ENCODE results near the gene DDX4.
"Not testable (repeated sequence)": the region's sequence is repeated elsewhere in the genome, so short reads cannot be mapped to it uniquely, and the experiment has no call there.

Gene DDX4

DNA sequence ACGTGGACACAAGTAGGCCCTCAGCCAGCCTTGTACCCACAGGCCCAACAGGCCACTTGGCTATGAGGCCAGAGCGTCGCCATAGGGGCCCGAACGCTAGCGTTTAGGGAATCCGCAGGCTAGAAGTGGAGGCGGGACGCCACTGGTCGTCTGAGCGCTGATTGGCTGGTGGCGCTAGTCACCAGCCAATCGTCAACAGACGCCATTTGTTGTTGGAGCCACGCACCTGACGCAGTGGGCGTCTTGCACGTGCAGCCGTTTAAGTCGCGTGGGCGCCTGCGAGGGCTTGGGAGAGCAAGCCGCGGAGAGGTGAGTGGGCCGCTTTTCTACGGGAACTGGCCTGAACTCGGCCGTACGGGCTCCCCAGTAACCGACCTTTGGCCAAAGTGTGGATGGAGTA, at the start of gene DDX4:
Gene DDX4, plus strand, starts transcription at position 269 of the 400 bp plus-strand sequence. CDS start 903 bp downstream, outside the sequence.
- DNase-seq (ENCODE audit: low spot score): no peak

DNA sequence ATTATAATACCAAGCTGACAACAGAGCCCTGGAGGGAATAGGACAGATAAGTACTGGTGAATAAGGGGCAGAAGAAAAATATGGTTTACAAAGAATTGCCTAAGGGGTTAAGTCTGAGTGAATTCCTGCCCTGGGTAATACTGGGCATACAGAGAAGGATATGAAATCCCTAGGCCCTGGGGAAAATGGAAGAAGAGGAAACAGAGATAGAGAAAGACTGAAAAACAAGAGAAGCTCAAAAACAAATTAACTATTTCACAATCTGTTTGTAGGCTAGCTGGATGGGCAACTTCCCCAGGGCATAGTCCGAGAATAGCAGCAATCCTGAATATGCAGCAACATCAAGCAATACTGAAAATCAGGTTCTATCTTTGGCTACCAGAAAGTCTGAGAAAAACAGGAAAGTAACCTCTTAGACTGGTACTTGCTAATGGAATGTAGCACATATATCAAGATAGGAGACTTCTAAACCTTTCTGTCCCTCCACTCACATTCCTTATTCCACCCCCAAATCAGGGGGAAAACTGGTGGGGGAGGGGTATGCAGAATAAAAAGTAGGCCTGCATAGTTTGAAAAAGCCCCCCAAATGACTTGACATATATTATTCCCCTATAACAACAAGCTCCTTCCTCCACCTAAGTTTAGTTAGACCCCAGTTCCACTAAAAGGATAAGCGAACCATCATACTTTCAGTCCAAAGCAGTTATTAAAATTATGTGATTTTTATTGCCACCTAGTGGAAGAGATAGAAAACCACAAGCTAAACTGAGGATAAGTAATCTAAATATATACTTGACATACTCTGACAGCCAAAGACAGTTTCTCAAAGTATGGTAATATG, 46.4 kb upstream of the DDX4 start:
- DNase-seq (ENCODE audit: low spot score): peak; percentile 48

DNA sequence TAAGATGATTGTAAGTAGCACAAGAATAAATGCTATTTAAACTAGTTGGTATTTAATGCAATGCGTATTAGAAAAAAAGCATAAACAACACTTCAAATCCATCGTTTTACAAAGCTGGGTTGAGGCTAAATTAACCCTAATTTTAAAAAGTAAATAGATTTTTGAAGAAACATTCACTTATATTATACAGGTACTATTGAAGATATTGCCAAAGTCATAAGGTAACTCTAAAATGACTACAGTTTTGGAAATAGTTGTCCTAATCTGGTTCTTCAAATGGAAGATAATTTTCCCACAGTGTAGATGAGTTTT, 45.8 kb upstream of the DDX4 start:
- no peak for DNase-seq (ENCODE audit: low spot score)

DNA sequence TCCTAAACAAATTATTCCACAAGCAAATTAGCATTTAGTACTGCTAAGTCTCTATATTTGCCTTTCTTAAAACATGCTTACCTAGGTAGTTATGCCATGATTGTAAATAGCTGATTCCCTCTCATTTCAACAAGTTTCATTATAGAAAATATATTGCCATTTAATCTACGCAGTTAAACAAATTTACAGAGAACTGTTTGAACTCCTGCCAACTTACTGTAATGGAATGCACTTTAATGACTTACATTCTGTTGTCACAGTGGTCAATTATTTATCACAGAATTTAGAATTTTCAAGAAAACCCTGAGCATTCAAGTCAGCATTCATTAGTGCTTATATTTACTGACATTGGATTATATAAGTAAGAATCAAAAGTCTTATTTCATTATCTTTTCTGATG, 45.4 kb upstream of the DDX4 start:
- no peak for DNase-seq (ENCODE audit: low spot score)

DNA sequence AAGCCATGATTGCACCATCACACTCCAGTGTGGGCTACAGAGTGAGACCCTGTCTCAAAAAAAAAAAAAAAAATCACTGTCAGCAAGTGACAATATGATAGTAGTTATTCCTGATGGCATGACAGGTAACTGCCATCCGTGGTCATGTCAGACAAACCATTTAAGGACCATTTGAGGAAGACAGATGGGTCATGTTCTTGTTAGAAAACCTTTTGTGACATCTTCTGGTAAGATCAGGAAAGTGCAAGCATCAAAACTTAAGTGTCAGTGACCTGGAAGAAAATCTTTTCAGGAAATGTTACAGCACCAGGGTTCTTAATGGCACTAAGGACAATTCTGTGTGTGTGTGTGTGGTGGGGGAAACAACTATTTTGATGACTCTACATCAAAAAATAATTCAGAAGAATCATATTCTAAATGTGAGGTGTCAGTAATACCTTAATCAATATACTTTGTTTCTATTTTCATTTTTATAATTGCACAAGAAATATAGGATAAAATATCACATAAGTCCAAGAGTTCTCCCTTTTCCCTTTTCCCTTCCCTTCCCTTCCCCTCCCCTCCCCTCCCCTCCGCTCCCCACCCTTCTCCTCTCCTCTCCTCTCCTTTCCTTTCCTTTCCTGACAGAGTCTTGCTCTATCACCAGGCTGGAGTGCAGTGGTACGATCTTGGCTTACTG, 43.6 kb upstream of the DDX4 start:
- no peak for DNase-seq (ENCODE audit: low spot score)

DNA sequence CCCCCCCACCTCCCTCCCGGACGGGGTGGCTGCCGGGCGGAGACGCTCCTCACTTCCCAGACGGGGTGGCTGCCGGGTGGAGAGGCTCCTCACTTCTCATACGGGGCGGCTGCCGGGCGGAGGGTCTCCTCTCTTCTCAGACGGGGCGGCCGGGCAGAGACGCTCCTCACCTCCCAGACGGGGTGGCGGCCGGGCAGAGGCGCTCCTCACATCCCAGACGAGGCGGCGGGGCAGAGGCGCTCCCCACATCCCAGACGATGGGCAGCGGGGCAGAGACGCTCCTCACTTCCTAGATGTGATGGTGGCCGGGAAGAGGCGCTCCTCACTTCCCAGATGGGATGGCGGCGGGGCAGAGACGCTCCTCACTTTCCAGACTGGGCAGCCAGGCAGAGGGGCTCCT, 41.2 kb upstream of the DDX4 start:
- DNase-seq (ENCODE audit: low spot score): not testable (repeated sequence)

DNA sequence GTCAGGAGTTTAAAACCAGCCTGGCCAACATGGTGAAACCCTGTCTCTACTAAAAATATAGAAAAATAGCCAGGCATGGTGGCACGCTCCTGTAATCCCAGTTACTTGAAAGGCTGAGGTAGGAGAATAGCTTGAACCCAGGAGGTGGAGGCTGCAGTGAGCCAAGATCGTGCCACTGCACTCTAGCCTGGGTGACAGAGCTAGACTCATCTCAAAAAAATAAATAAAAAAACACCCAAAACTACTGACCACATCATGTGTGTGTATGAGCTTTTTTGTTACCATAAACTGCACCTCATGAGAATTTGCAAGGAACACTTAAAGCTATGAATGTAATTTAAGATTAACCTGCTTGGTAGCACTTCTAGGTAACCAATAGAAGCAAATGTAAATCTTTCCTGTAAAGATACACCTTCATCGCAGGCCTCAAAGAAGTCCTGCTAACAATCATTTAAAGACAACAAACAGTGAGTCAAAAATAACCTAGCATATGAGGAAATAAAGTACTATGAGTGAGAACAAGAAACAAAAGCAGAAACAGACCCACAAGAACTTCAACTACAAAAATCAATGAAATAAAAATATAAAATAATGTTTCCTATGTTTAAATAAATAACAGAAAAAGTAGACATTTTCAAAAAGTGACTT, 38.7 kb upstream of the DDX4 start:
- no peak for DNase-seq (ENCODE audit: low spot score)

DNA sequence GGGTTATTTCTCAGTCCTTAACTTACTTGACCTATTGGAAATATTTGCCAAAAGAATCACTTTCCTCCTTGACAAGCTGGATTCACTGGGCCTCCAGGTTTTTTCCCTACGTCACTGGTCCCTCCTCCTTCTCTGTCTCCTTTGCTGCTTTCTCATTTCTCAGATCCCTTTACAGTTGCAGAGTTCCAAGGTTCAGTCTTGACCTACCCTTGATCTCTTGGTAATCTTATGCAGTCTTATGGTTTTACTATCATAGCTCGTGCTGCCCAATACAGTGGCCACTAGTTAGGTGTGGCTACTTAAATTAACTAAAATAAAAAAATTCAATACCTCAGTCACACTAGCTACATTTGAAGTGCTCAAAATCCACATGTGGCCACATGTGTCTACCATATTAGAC, 37.1 kb upstream of the DDX4 start:
- no peak for DNase-seq (ENCODE audit: low spot score)

DNA sequence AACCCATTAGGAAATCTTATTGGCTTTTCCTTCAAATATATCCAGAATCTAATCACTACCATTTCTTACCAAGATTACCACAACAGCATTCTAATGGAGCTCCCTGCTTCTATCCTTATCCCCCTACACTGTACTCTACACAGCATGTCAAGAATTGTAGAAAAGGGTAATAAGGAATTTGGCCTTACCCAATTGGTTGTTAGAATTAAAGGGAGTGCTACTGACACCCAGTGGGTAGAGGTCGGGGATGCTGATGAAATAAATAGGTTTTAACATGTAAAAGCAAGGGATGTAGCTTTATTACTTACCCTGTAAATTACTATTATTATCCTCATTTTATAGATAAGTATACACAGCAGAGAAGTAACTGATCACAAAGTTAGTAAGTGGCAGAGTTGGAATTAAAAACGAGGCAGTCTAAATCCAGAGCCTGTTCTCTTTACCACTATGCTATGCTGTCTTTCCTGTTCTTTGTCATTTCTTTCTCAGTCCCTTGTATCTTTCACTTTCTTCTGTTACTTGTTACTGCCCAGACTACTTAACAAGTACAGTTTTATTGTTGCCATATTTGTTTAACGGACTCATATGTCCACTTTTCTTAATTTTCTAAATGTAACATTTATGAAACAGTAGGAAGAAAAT, 36.3 kb upstream of the DDX4 start:
- no peak for DNase-seq (ENCODE audit: low spot score)

DNA sequence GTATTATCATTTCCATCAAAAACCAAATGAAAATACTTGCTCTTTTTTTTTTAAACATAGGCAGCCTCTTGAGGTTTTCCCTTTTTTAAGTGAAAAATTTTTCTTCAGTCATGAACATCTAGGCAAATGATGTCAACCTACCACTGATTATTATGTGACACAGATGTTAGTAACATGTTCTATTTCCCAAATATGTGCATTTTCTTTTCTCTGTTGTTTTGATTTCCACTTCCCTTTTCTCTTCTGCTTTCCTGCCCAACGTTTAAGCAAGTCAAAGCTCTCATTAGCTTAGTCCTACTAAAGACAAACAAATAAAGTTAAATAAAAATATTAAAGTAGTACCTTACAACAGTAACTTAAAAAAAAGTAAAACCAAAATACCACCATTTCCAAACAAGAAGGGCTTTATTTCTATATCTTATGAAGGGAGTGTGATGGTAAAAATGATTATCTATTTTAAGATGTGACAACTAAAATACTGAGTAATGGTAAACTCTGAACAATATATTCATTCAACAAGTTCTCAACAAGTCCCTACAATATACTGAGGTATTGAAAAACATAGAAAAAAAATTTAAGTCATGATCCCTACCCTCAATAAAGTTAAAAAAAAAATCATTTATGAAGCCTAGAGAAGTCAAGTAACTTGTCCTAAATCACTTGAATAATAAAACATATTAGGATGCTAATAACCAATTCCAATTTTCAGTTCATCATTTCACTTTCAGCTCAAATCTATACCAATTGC, 35.1 kb upstream of the DDX4 start:
- DNase-seq (ENCODE audit: low spot score): no peak

DNA sequence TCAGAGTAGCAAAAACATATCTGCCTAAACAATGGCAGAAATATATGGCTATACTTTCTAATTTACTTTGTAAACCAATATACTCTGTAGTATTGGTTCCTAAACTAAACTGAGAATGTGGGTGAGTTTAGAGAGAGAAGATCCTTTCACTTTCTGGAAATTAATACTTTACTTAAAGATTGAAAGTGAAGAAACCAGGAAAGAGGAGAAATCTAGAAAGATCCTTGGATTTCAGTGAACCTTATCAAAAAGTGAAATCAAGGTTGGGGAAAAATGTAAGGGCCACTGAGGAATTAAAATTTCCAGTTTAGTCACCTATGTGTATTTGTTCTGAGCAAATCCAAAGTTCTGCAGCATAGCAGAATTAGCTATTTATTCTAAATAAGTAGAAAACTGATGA, 31.6 kb upstream of the DDX4 start:
- DNase-seq (ENCODE audit: low spot score): no peak

DNA sequence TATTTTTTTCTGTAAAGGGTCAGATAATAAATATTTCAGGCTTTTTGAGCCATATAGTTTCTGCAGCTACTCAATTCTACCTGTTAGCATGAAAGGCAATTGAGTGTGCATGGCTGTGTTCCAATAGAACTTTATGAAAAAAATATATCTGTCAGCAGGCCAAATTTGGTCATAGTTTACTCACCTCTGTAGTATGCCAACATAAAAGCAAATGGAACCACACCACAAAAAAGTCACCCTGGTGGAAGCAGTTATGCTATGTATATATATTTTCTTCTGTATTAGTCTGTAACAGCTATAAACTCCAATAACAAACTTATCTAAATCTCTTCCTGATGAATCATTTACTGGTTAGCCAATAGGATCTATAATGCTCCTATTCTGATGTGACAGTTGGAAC, 29.1 kb upstream of the DDX4 start:
- DNase-seq (ENCODE audit: low spot score): no peak

DNA sequence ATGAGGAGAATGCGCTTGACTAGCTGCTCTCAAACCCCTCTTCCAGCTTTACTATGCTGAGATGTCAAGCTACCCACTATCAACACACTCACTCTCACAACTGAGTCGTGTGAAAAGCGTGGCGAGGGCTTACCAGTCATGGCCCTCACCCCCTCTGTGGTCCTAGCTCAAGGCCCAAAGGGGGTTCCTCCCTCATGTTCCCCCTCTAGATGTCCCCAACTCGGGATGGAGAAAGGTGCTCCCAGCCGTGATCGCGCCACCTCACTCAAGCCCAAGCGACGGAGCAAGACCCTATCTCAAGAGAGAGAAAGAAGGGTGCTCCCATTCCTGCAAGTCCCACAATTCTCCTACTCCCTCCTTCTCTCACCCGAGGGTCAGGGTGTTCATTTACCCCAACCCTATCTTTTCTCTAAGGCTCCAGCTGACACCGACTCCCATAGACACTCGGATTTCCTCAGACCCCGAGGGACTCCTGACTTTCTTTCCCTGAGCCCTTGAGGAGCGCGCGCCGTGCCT, 26.3 kb upstream of the DDX4 start:
- DNase-seq (ENCODE audit: low spot score): no peak

DNA sequence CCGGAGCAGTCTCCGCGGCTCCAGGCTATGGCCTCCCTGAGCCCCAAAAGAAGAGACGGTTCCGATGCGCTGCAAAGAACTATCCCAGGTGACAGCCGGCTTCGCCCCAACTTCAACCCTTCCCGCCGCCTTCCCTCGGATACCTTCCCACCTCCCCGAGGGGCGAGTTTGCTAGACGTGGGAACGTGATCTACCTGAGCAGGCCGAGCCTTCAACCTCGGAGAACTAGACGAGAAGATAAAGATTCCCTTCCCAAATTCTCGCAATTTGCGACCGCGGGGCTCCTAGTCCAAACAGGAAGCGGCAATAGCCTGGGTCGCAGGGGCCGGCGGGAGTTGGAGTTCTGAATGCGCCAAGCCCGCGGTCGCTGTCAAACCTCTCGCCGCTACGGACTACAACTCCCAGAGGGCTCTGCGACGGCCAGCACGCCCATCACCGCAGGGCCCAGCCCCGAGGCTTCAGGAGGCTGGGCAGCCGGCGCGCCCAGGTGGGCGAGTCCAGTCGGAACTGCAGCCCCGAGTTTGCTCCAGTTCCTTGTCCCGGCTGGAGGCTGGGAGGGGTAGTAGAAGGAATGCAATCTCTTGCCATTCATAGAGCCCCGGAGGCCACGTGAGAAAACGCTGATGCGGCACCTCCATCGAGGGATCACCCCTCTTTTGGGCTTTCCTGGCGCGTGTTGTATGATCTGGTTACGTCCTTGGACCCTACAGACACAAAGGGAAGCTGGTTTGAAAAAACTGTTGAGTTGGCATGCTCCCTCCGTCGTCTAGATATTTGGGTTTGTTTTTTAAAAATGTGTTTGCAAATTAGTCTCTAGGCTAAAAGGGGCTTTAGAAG, 25.6 kb upstream of the DDX4 start, which contains the start of gene SLC38A9:
Gene SLC38A9, minus strand, starts transcription at position 302 of the 837 bp plus-strand sequence. CDS start 14,366 bp downstream, outside the sequence.
- DNase-seq (ENCODE audit: low spot score): peak; percentile 89

DNA sequence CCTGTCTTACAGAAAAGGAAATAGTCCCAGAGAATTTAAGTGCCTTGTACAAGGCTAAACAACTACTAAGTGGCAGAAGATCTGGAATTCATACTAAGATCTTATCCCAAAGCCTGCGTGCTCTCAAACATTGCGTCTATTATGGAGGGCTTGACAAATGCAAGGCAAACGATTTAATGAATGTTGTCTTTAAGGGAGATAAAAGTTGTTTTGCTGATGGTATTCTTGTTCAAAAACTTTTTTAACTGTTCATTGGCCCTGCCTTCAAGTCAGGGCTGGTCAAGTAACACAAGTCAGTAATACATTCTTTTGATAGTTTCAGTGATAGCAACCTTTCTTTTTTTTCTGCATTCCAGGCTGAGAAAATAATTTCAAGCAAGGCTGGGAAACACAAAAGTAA, 24.0 kb upstream of the DDX4 start:
- DNase-seq (ENCODE audit: low spot score): no peak

DNA sequence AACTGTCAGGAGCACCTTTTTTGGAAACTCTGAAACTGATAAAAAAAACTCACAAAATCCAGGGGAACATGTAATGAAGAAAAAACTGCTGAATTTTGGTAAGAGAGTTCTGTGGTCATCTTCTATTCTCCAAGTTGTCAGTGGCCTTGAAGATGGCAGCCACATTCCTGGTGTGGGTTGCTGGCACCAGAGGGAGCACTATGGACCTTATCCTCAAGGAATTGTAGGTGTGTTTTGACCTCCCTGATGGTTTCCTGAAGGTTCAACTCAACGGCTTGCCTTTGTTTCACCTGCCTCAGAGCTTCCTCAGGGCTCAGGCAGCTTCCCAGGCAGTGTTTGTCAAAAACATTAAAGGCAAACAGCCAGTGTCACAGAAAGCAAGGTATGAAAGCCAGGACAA, 23.5 kb upstream of the DDX4 start:
- no peak for DNase-seq (ENCODE audit: low spot score)

DNA sequence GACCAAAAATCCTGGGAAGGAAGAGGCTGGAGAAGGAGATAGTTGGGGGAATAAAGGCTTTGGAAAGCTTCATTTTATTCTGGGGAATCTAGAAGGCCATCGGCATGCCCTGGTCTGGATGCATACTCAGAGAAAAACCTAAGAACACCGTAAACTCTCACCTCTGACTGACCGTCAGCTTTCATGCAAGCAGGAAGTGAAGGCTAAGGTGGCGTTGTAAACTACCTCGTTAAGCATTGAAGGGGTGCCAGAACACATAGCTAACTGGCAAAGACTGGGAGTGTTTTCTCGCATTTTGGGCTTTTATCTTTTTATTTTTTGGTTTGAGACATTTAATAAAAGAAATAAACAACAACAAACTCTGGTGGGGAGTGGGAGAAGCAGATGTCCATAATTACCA, 23.1 kb upstream of the DDX4 start:
- DNase-seq (ENCODE audit: low spot score): no peak

DNA sequence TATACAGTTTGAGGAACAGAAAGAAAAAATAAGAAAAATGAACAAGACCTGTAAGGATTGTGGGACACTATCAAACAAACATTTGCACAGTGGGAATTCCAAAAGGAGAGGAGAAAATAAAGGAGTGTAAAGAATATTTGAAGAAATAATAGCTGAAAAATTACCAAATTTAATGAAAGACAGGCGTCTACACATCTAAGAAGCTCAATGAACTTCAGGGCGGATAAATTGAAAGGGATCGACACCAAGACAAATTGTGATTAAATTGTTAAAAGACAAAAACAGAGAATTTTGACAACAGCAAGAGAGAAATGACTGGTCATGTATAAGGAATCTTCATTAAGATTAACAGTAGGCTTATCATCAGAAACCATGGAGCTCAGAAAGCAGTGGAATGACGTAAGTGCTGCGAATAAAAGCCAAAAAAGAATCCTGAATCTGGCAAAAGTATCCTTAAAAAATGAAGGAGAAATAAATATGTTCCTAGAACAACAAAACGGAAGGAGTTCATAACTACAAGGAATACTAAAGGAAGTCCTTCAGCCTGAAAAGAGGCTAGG, 22.3 kb upstream of the DDX4 start:
- no peak for DNase-seq (ENCODE audit: low spot score)

DNA sequence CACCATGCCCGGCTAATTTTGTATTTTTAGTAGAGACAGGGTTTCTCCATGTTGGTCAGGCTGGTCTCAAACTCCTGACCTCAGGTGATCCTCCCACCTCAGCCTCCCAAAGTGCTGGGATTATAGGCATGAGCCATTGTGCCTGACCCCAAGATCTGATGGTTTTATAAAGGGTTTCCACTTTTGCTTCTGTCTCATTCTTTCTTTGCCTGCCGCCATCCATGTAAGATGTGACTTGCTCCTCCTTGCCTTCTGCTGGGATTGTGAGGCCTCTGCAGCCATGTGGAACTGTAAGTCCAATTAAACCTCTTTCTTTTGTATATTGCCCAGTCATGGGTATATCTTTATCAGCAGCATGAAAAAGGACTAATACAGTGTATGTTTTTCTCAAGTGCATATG, 18.8 kb upstream of the DDX4 start:
- DNase-seq (ENCODE audit: low spot score): not testable (repeated sequence)

DNA sequence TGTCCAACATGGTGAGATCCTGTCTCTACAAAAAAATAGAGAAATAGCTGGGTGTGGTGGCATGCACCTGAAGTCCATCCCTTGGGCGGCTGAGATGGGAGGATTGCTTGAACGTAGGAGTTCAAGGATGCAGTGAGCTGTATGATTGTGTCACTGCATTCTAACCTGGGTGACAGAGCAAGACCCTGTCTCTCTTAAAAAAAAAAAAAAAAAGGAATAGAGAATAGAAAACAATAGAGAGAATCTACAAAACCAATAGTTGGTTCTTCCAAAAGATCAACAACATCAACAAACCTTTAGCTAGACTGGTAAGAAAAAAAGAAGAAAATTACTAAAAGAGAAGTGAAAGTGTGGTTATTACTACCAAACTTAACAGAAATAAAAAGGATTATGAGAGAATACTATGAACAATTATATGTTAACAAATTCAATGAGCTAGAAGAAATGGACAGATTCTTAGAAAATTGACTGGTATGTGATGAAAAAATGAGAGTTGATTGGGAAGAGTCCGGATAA, 17.6 kb upstream of the DDX4 start:
- no peak for DNase-seq (ENCODE audit: low spot score)

Measured in CD4-positive, alpha-beta T cell treated with Interleukin-15 for 4 hours (primary cell).